Upper lobe of left lung (tissue), 6 donors: ENCODE data around the gene SPATA31D4. TPM values are rescaled to one million over a fixed set of nuclear protein-coding genes. Genes with fewer than 3 reads are reported as not detected.

Experiments
- ATAC-seq, 2 donors: fragments of 200-7000 bp; cut with Tn5 transposase; one replicate each; pipeline ENCODE4 v1.9.1; 2022; ENCODE audit warnings: mild to moderate bottlenecking in 2 of 2, moderate library complexity in 2 of 2; ENCODE audit not compliant: low FRiP score in 2 of 2
- DNase-seq, 2 donors: peaks; one replicate each; pipeline ENCODE4 v3.0.0-alpha.2; 2019 to 2020
- H3K27ac ChIP-seq, 4 donors: fragments of 200-600 bp; sonication (generic); one replicate each; pipeline ENCODE4 v1.5.1; 2016 to 2019
- H3K27me3 ChIP-seq, 4 donors: fragments of 200-600 bp; sonication (generic); one replicate each; pipeline ENCODE4 v1.5.1; 2017 to 2019
- H3K36me3 ChIP-seq, 4 donors: fragments of 200-600 bp; sonication (generic); one replicate each; pipeline ENCODE4 v1.5.1; 2016 to 2019
- H3K4me1 ChIP-seq, 4 donors: fragments of 200-600 bp; sonication (generic); one replicate each; pipeline ENCODE4 v1.5.1; 2018 to 2019
- H3K4me3 ChIP-seq, 4 donors: fragments of 200-600 bp; sonication (generic); one replicate each; pipeline ENCODE4 v1.5.1; 2017 to 2019; ENCODE audit warnings: mild to moderate bottlenecking in 2 of 4, moderate library complexity in 1 of 4
- H3K9me3 ChIP-seq, 4 donors: fragments of 200-600 bp; sonication (generic); one replicate each; pipeline ENCODE4 v1.5.1; 2018 to 2019
- CTCF ChIP-seq, 6 experiments: fragments of 450-650 bp in 4 of 6; fragments of 200-600 bp in 2 of 6; sonication (generic) in 2 of 6; IDR thresholded peaks; one replicate each; pipeline ENCODE4 v1.5.1; 2016 to 2019; ENCODE audit warnings: antibody characterized with exemption in 6 of 6
- EP300 ChIP-seq, 4 donors: sonication (generic); formaldehyde crosslinking; IDR thresholded peaks; one replicate each; pipeline ENCODE4 v1.5.1; 2017; ENCODE audit warnings: antibody characterized with exemption in 4 of 4, control low read depth in 2 of 4
- POLR2A ChIP-seq, 4 donors: fragments of 450-650 bp; IDR thresholded peaks; one replicate each; pipeline ENCODE4 v1.5.1; 2016 to 2017; ENCODE audit warnings: antibody characterized with exemption in 4 of 4, mild to moderate bottlenecking in 2 of 4
- POLR2AphosphoS5 ChIP-seq, 2 donors: sonication (generic); formaldehyde crosslinking; IDR thresholded peaks; one replicate each; pipeline ENCODE4 v1.5.1; 2017; ENCODE audit warnings: antibody characterized with exemption in 2 of 2
- WGBS, 2 donors: methylation state at CpG; one replicate each; pipeline ENCODE4 v1.1.5; 2017 to 2018; 5-methylcytosine and 5-hydroxymethylcytosine counted together
- total RNA-seq, 6 donors: library from RNA; depleted of rRNA in 4 of 6; stranded (reverse); fragments of >200 nt in 4 of 6; gene quantifications; one replicate each; pipeline versions ENCODE4 v1.1.0 to v1.2.1, GENCODE V29; 2016 to 2021
- donor health status: DM: no; HTN: no; CAD: no; lungs with moderate emphysema.
- donor health status: DM: no; HTN: yes; CAD: no; lungs with severe emphysema.

Gene SPATA31D4
- total RNA-seq, 6 donors from 2014 or later: not detected

- no peaks in the 10 kb centered on the region for H3K4me1 ChIP-seq
- DNase-seq (no peak), ATAC-seq (no peak)
- H3K9me3 ChIP-seq: peaks cover 6 to 10% (median 8%) of the 10 kb centered on the region in 4 donors
- no peaks in the 10 kb centered on the region for H3K36me3 ChIP-seq
- H3K27me3 ChIP-seq: no peaks in the 10 kb centered on the region
- TF ChIP-seq EP300 (IDR thresholded peaks at IDR 0.05): no peak
- TF ChIP-seq POLR2AphosphoS5 (IDR thresholded peaks at IDR 0.05): no peak
- TF ChIP-seq CTCF (IDR thresholded peaks at IDR 0.05): no peak
- no peak for TF ChIP-seq POLR2A (IDR thresholded peaks at IDR 0.05)
- no peak overlapping the region for H3K27ac ChIP-seq
- H3K4me3 ChIP-seq: no peak overlapping the region
These were observed 27.4 kb downstream of the SPATA31D4 start for GRCh38 chr9:81955625-81956024.

DNA sequence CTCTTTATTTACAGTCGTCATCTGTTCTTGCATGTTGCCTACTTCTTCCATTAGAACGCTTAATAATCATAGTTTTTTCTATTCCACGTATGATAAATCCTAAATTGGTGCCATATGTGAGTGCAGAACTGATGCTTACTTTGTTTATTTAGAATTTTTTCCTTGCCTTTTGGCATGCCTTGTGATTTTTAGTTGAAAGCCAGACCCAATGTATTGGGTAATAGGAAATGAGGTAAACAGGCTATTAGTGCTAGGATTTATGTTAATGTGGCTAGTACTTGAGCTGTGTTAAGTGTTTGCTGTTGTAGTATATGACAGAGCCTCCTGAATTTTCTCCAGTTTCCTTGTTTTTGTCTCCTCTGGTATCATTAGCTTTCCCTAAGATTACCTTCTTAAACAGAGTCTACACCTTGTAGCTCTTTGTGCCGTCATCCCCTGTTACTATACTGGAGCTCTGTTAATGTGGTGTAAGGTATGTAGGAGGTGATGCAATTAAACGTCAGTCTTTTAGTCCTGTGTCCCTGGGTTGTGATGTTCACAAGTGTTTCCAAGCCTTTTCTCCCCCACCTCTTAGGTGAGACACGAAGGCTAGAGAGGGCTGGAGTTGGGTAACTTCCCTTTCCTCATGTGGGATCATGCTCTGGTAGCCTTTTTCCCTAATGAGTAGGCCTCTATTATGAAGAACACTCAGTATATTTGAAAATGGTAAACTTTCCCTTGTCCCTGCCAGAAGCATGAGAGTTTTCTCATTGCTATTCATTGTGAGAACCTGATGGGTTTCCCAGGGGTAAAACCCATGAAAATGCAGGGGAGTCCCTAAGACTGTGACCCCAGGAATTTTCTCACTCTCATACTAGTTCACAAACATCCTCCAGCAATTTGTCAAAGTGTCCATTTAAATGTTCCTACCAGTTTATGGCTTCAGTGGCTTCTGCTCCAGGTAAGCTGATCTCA lies 36.3 kb downstream of the SPATA31D4 start:
- no peak for ATAC-seq
- DNase-seq: no peak
- H3K4me1 ChIP-seq: no peaks in the 10 kb centered on the region

GRCh38 chr9:81968026-81968425 lies 39.8 kb downstream of the SPATA31D4 start:
- no peaks in the 10 kb centered on the region for H3K36me3 ChIP-seq
- no peak for TF ChIP-seq EP300 (IDR thresholded peaks at IDR 0.05)
- no peak for TF ChIP-seq CTCF (IDR thresholded peaks at IDR 0.05)
- no peak for TF ChIP-seq POLR2A (IDR thresholded peaks at IDR 0.05)
- TF ChIP-seq POLR2AphosphoS5 (IDR thresholded peaks at IDR 0.05): no peak
- no peaks in the 10 kb centered on the region for H3K9me3 ChIP-seq
- H3K27me3 ChIP-seq: no peaks in the 10 kb centered on the region
- WGBS, 2 donors: 92 to 97% methylated on average over 3 of the region's 3 CpGs
- H3K27ac ChIP-seq: no peak overlapping the region
- H3K4me1 ChIP-seq: no peaks in the 10 kb centered on the region
- no peak overlapping the region for H3K4me3 ChIP-seq
- DNase-seq (no peak), ATAC-seq (no peak)

More for the DNA sequence above, 36.3 kb downstream of the SPATA31D4 start:
- no peaks in the 10 kb centered on the region for H3K9me3 ChIP-seq
- H3K36me3 ChIP-seq: no peaks in the 10 kb centered on the region
- TF ChIP-seq EP300 (IDR thresholded peaks at IDR 0.05) (no peak), POLR2A (IDR thresholded peaks at IDR 0.05) (no peak), POLR2AphosphoS5 (IDR thresholded peaks at IDR 0.05) (no peak), CTCF (IDR thresholded peaks at IDR 0.05) (no peak)
- H3K4me3 ChIP-seq: no peak overlapping the region
- H3K27ac ChIP-seq: no peak overlapping the region
- 70 to 82% methylated on average over 6 of the region's 6 CpGs for WGBS, 2 donors
- no peaks in the 10 kb centered on the region for H3K27me3 ChIP-seq

GRCh38 chr9:81969971-81970370 lies 41.7 kb downstream of the SPATA31D4 start:
- no peak for ATAC-seq
- TF ChIP-seq EP300 (IDR thresholded peaks at IDR 0.05): no peak
- no peak for TF ChIP-seq CTCF (IDR thresholded peaks at IDR 0.05)
- H3K27me3 ChIP-seq: no peaks in the 10 kb centered on the region
- H3K4me1 ChIP-seq: no peaks in the 10 kb centered on the region
- H3K4me3 ChIP-seq: no peak overlapping the region
- H3K27ac ChIP-seq: no peak overlapping the region
- DNase-seq: no peak
- H3K9me3 ChIP-seq: no peaks in the 10 kb centered on the region
- H3K36me3 ChIP-seq: no peaks in the 10 kb centered on the region

GRCh38 chr9:81971727-81972126 lies 43.5 kb downstream of the SPATA31D4 start:
- no peaks in the 10 kb centered on the region for H3K4me1 ChIP-seq
- no peak overlapping the region for H3K4me3 ChIP-seq
- TF ChIP-seq POLR2A (IDR thresholded peaks at IDR 0.05) (no peak), EP300 (IDR thresholded peaks at IDR 0.05) (no peak), POLR2AphosphoS5 (IDR thresholded peaks at IDR 0.05) (no peak), CTCF (IDR thresholded peaks at IDR 0.05) (no peak)
- H3K27ac ChIP-seq: no peak overlapping the region
- no peaks in the 10 kb centered on the region for H3K27me3 ChIP-seq
- H3K36me3 ChIP-seq: no peaks in the 10 kb centered on the region
- ATAC-seq (no peak), DNase-seq (no peak)
- no peaks in the 10 kb centered on the region for H3K9me3 ChIP-seq
